Activated T-helper 1 cell treated with anti-CD3 and anti-CD28 coated beads, Interleukin-12 subunit alpha, Interleukin-12 subunit beta, Interleukin-2, Interleukin-4 antibody, amounts not matched to agents 30 ng/mL and 10 ng/mL and 1 ng/mL, durations not matched to agents 14 hours and 24 hours and 36 hours (primary cell): ENCODE measurements around the gene C12orf76. TPM values are rescaled to one million over a fixed set of nuclear protein-coding genes. Genes with fewer than 3 reads are reported as not detected.
"Not testable (repeated sequence)": the region's sequence is repeated elsewhere in the genome, so short reads cannot be mapped to it uniquely, and the experiment has no call there.

ENCODE experiments used
- DNase-seq: peaks from one replicate; pipeline ENCODE4 v3.0.0; 2021; ENCODE audit warnings: low spot score
- H3K27ac Mint-ChIP-seq: one replicate; pipeline ENCODE4 v1.8.0; 2021; ENCODE audit warnings: mild to moderate bottlenecking, mixed read lengths
- H3K27me3 Mint-ChIP-seq: one replicate; pipeline ENCODE4 v1.8.0; 2022; ENCODE audit warnings: mild to moderate bottlenecking, moderate library complexity, mixed read lengths; ENCODE audit not compliant: insufficient read depth
- H3K36me3 Mint-ChIP-seq: one replicate; pipeline ENCODE4 v1.8.0; 2021; ENCODE audit warnings: low read depth, mixed read lengths
- H3K4me1 Mint-ChIP-seq: one replicate; pipeline ENCODE4 v1.8.0; 2021; ENCODE audit warnings: low read depth, mixed read lengths
- H3K4me3 Mint-ChIP-seq: one replicate; pipeline ENCODE4 v1.8.0; 2021; ENCODE audit warnings: mild to moderate bottlenecking, moderate library complexity, mixed read lengths
- H3K9me3 Mint-ChIP-seq: one replicate; pipeline ENCODE4 v1.8.0; 2021; ENCODE audit warnings: mixed read lengths
- intact Hi-C: fragments of 100-400 bp; cut with micrococcal nuclease; formaldehyde crosslinking; loops from one replicate; pipeline ENCODE4 v1.15.1; 2024
- total RNA-seq: library from RNA; stranded (reverse); gene quantifications from 2 replicates; pipeline ENCODE4 v1.2.3, GENCODE V29; 2022

Gene C12orf76
- total RNA-seq, 1 donor from 2014 or later: 20.8 TPM

- Mint-ChIP-seq H3K36me3 (peaks cover 16% of the 10 kb centered on the region), H3K4me3 (no peak overlapping the region), H3K27ac (no peak overlapping the region), H3K4me1 (peaks cover 57% of the 10 kb centered on the region), H3K9me3 (peaks cover 9% of the 10 kb centered on the region), H3K27me3 (no peaks in the 10 kb centered on the region)
- intact Hi-C loops: no loop called here
- no peak for DNase-seq
These were observed 25.8 kb upstream of the C12orf76 start for GRCh38 chr12:110074089-110074488.

GRCh38 chr12:110073049-110073831 is 24.9 kb upstream of the C12orf76 start:
- peaks cover 56% of the 10 kb centered on the region for H3K4me1 Mint-ChIP-seq
- DNase-seq: peak; percentile 8
- no peaks in the 10 kb centered on the region for H3K27me3 Mint-ChIP-seq
- peak overlapping the region; percentile 84 for H3K27ac Mint-ChIP-seq
- intact Hi-C loops: no loop called here
- H3K36me3 Mint-ChIP-seq: peaks cover 18% of the 10 kb centered on the region
- H3K9me3 Mint-ChIP-seq: peaks cover 9% of the 10 kb centered on the region
- peak overlapping the region; percentile 84 for H3K4me3 Mint-ChIP-seq

GRCh38 chr12:110072636-110073035 is 24.3 kb upstream of the C12orf76 start:
- peaks cover 56% of the 10 kb centered on the region for H3K4me1 Mint-ChIP-seq
- not testable (repeated sequence) for DNase-seq

GRCh38 chr12:110071967-110072366 is 23.6 kb upstream of the C12orf76 start:
- Mint-ChIP-seq H3K9me3 (peaks cover 9% of the 10 kb centered on the region), H3K4me3 (peak overlapping the region; percentile 84)

More at GRCh38 chr12:110072636-110073035, 24.3 kb upstream of the C12orf76 start:
- peak overlapping the region; percentile 84 for H3K4me3 Mint-ChIP-seq
- H3K9me3 Mint-ChIP-seq, H3K27me3 Mint-ChIP-seq, intact Hi-C loops, H3K27ac Mint-ChIP-seq: not testable (repeated sequence)
- H3K36me3 Mint-ChIP-seq: peaks cover 19% of the 10 kb centered on the region

GRCh38 chr12:110071504-110071903 is 23.2 kb upstream of the C12orf76 start:
- no peak for DNase-seq
- Mint-ChIP-seq H3K4me1 (peaks cover 55% of the 10 kb centered on the region), H3K4me3 (peak overlapping the region; percentile 84), H3K27ac (peak overlapping the region; percentile 64), H3K36me3 (peaks cover 17% of the 10 kb centered on the region), H3K27me3 (no peaks in the 10 kb centered on the region), H3K9me3 (peaks cover 9% of the 10 kb centered on the region)
- intact Hi-C loops: no loop called here

More at GRCh38 chr12:110071967-110072366, 23.6 kb upstream of the C12orf76 start:
- peaks cover 18% of the 10 kb centered on the region for H3K36me3 Mint-ChIP-seq
- no peaks in the 10 kb centered on the region for H3K27me3 Mint-ChIP-seq
- no peak for DNase-seq
- H3K4me1 Mint-ChIP-seq: peaks cover 55% of the 10 kb centered on the region
- peak overlapping the region; percentile 64 for H3K27ac Mint-ChIP-seq
- intact Hi-C loops: no loop called here

- DNase-seq: no peak
- peaks cover 51% of the 10 kb centered on the region for H3K4me1 Mint-ChIP-seq
- no peak overlapping the region for H3K4me3 Mint-ChIP-seq
- peaks cover 9% of the 10 kb centered on the region for H3K9me3 Mint-ChIP-seq
- peaks cover 22% of the 10 kb centered on the region for H3K36me3 Mint-ChIP-seq
- peaks cover 2% of the 10 kb centered on the region for H3K27me3 Mint-ChIP-seq
- intact Hi-C loops: no loop called here
- H3K27ac Mint-ChIP-seq: no peak overlapping the region
These were observed 20.3 kb upstream of the C12orf76 start for GRCh38 chr12:110068654-110069053.

- H3K27me3 Mint-ChIP-seq, H3K27ac Mint-ChIP-seq, H3K9me3 Mint-ChIP-seq, H3K4me3 Mint-ChIP-seq, intact Hi-C loops, DNase-seq: not testable (repeated sequence)
- peaks cover 20% of the 10 kb centered on the region for H3K36me3 Mint-ChIP-seq
- peaks cover 46% of the 10 kb centered on the region for H3K4me1 Mint-ChIP-seq
These were observed 19.8 kb upstream of the C12orf76 start for GRCh38 chr12:110068115-110068514.

GRCh38 chr12:110067531-110067930 is 19.2 kb upstream of the C12orf76 start:
- intact Hi-C loops: no loop called here
- H3K4me1 Mint-ChIP-seq: peaks cover 40% of the 10 kb centered on the region
- DNase-seq: no peak
- no peak overlapping the region for H3K27ac Mint-ChIP-seq
- peaks cover 9% of the 10 kb centered on the region for H3K9me3 Mint-ChIP-seq
- H3K4me3 Mint-ChIP-seq: no peak overlapping the region
- peaks cover 2% of the 10 kb centered on the region for H3K27me3 Mint-ChIP-seq
- peaks cover 18% of the 10 kb centered on the region for H3K36me3 Mint-ChIP-seq

- peaks cover 2% of the 10 kb centered on the region for H3K27me3 Mint-ChIP-seq
- peak overlapping the region; percentile 24 for H3K27ac Mint-ChIP-seq
- H3K9me3 Mint-ChIP-seq: no peaks in the 10 kb centered on the region
- intact Hi-C loops: no loop called here
- DNase-seq: no peak
- no peak overlapping the region for H3K4me3 Mint-ChIP-seq
- peaks cover 33% of the 10 kb centered on the region for H3K4me1 Mint-ChIP-seq
- peaks cover 8% of the 10 kb centered on the region for H3K36me3 Mint-ChIP-seq
These were observed 17.2 kb upstream of the C12orf76 start for GRCh38 chr12:110065540-110065939.

GRCh38 chr12:110062241-110062640 is 13.9 kb upstream of the C12orf76 start:
- Mint-ChIP-seq H3K36me3 (peaks cover 9% of the 10 kb centered on the region), H3K27ac (no peak overlapping the region), H3K4me3 (no peak overlapping the region), H3K4me1 (peaks cover 36% of the 10 kb centered on the region), H3K9me3 (no peaks in the 10 kb centered on the region), H3K27me3 (peaks cover 2% of the 10 kb centered on the region)
- intact Hi-C loops: no loop called here
- no peak for DNase-seq

- intact Hi-C loops: no loop called here
- H3K36me3 Mint-ChIP-seq: peaks cover 10% of the 10 kb centered on the region
- no peak for DNase-seq
- H3K9me3 Mint-ChIP-seq: no peaks in the 10 kb centered on the region
- peaks cover 52% of the 10 kb centered on the region for H3K4me1 Mint-ChIP-seq
- peak overlapping the region; percentile 60 for H3K4me3 Mint-ChIP-seq
- no peaks in the 10 kb centered on the region for H3K27me3 Mint-ChIP-seq
- peak overlapping the region; percentile 91 for H3K27ac Mint-ChIP-seq
These were observed 11.3 kb upstream of the C12orf76 start for GRCh38 chr12:110059651-110060000.

GRCh38 chr12:110058875-110059615 is 10.7 kb upstream of the C12orf76 start:
- intact Hi-C loops: no loop called here
- peaks cover 12% of the 10 kb centered on the region for H3K36me3 Mint-ChIP-seq

GRCh38 chr12:110056643-110057042 is 8.3 kb upstream of the C12orf76 start:
- intact Hi-C loops, DNase-seq, H3K9me3 Mint-ChIP-seq, H3K27me3 Mint-ChIP-seq, H3K4me3 Mint-ChIP-seq: not testable (repeated sequence)
- Mint-ChIP-seq H3K27ac (peak overlapping the region; percentile 61), H3K4me1 (peaks cover 53% of the 10 kb centered on the region), H3K36me3 (peaks cover 12% of the 10 kb centered on the region)

More at GRCh38 chr12:110058875-110059615, 10.7 kb upstream of the C12orf76 start:
- Mint-ChIP-seq H3K9me3 (no peaks in the 10 kb centered on the region), H3K27ac (peak overlapping the region; percentile 91), H3K27me3 (no peaks in the 10 kb centered on the region), H3K4me1 (peaks cover 53% of the 10 kb centered on the region), H3K4me3 (peak overlapping the region; percentile 60)
- no peak for DNase-seq
